CD4-positive, alpha-beta T cell treated with Interleukin-10 for 1 hour (primary cell): Measurements from ENCODE around the gene CLNK.

ENCODE experiments used
- DNase-seq: peaks from one replicate; pipeline ENCODE4 v3.0.0-alpha.2; 2020

The CLNK gene

GRCh38 chr4:10495651-10496050, 188.9 kb downstream of the CLNK start:
- DNase-seq: no peak

GRCh38 chr4:10492464-10492863, 192.1 kb downstream of the CLNK start:
- no peak for DNase-seq

- DNase-seq: no peak
Observed at GRCh38 chr4:10491401-10491800, 193.2 kb downstream of the CLNK start.

- DNase-seq: no peak
Observed at GRCh38 chr4:10490996-10491395, 193.6 kb downstream of the CLNK start.

- no peak for DNase-seq
Observed at GRCh38 chr4:10482913-10483312, 201.7 kb downstream of the CLNK start.

- no peak for DNase-seq
Observed at GRCh38 chr4:10480616-10481015, 204.0 kb downstream of the CLNK start.

GRCh38 chr4:10478621-10479020, 205.9 kb downstream of the CLNK start:
- no peak for DNase-seq

GRCh38 chr4:10470505-10470904, 214.1 kb downstream of the CLNK start:
- DNase-seq: no peak

GRCh38 chr4:10466161-10466560, 218.4 kb downstream of the CLNK start:
- no peak for DNase-seq

GRCh38 chr4:10462876-10463275, 221.7 kb downstream of the CLNK start:
- DNase-seq: no peak

GRCh38 chr4:10461850-10462400, 222.6 kb downstream of the CLNK start:
- DNase-seq: no peak

- DNase-seq: peak; percentile 80
Observed at GRCh38 chr4:10461091-10461849, 223.3 kb downstream of the CLNK start.

GRCh38 chr4:10460313-10461047, 224.1 kb downstream of the CLNK start:
- DNase-seq: no peak

GRCh38 chr4:10459305-10459704, 225.3 kb downstream of the CLNK start:
- DNase-seq: no peak

- DNase-seq: no peak
Observed at GRCh38 chr4:10458177-10458576, 226.4 kb downstream of the CLNK start.

GRCh38 chr4:10457255-10457801, 227.2 kb downstream of the CLNK start, which contains the start of gene ZNF518B:
Gene ZNF518B (minus strand): TSS chr4:10457426. CDS start chr4:10446328, 11,098 bp downstream.
- DNase-seq: peak; percentile 84

GRCh38 chr4:10456595-10457254, 227.8 kb downstream of the CLNK start:
- peak; percentile 66 for DNase-seq

GRCh38 chr4:10456260-10456594, 228.3 kb downstream of the CLNK start:
- DNase-seq: no peak

GRCh38 chr4:10455133-10455532, 229.4 kb downstream of the CLNK start:
- DNase-seq: no peak

GRCh38 chr4:10454726-10455125, 229.8 kb downstream of the CLNK start:
- DNase-seq: no peak

GRCh38 chr4:10454121-10454520, 230.4 kb downstream of the CLNK start:
- no peak for DNase-seq

- no peak for DNase-seq
Observed at GRCh38 chr4:10448991-10449390, 235.6 kb downstream of the CLNK start.

- DNase-seq: no peak
Observed at GRCh38 chr4:10442976-10443375, 241.6 kb downstream of the CLNK start.
